ENCODE measurements around the gene LIPK.

DNA sequence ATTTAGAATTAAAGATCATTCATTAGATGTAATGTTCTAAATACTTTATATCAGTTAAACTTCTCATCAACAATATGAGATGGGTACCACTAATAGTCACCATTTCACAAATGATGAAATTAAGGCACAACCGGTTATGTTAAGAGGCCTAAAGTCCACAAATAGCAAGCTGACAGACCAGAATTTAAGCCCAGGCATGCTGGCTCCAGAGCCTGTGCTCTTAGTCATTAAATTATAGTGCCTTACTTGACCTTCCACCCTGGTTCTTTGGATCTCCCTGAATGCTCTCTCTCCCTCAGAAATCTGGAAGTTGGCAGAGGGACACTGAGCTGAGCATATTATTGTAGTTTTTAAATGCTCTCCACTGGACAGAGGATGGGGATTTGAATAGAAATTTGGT, 57.4 kb downstream of the LIPK start:
- no peak for TF ChIP-seq POLR2AphosphoS5 (IDR thresholded peaks at IDR 0.05; ENCODE audit: borderline replicate concordance, low read depth, low read length)
- no peak for TF ChIP-seq EZH2 (IDR thresholded peaks at IDR 0.05)
